HT1080 (cell line): ENCODE results near the gene CCT6B. TPM values are rescaled to one million over a fixed set of nuclear protein-coding genes. Genes with fewer than 3 reads are reported as not detected.

Experiments
- DNase-seq: peaks from one replicate; pipeline ENCODE4 v3.0.0-alpha.2; 2015; ENCODE audit warnings: low read depth
- total RNA-seq: library from RNA; depleted of rRNA; stranded (reverse); fragments of >200 nt; shearing (Covaris generic); gene quantifications from 2 replicates; pipeline ENCODE4 v1.2.3, GENCODE V29; 2014; rRNA removed

CCT6B gene
- total RNA-seq, 1 experiment from 2014 or later, result 0.74 TPM

DNA sequence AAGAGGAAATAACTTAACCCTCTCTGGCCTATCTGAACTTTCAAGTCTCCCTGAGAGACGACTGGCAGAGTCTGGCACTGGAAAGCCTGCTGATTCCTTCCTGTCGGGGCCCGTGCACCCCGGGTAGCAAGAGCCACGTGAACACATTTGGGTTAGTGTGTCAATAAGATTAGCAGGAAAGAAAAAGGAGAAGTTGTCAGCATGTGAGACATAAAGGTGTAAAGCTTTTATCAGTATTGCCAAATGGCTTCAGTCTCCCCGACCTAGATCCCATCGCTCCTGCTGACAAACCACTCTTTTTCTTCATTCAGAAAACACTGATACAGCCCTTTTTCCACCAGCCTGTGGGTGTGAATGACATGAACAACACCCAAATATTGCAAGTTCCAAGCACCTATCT is 74.4 kb downstream of the CCT6B start:
- DNase-seq, result no peak

GRCh38 chr17:34885076-34885475 is 76.2 kb downstream of the CCT6B start:
- no peak for DNase-seq

GRCh38 chr17:34884597-34884996 is 76.7 kb downstream of the CCT6B start:
- no peak for DNase-seq

GRCh38 chr17:34883106-34884000 is 77.9 kb downstream of the CCT6B start:
- no peak for DNase-seq

GRCh38 chr17:34879146-34879545 is 82.1 kb downstream of the CCT6B start:
- no peak for DNase-seq

Other genes with a start within 250 kb of the CCT6B start
- 11.6 and 12.1 TPM in 2 replicates for gene ZNF830, start 80 bp upstream of the CCT6B start, total RNA-seq
- gene LIG3, start 19.1 kb upstream of the CCT6B start, total RNA-seq, result 39.1 and 39.5 TPM in 2 replicates
- gene RFFL, start 102.2 kb upstream of the CCT6B start, total RNA-seq, result 20.7 and 23.7 TPM in 2 replicates
- 8.6 and 10.1 TPM in 2 replicates for gene RAD51D, start 158.4 kb upstream of the CCT6B start, total RNA-seq
- gene FNDC8, start 160.2 kb upstream of the CCT6B start, total RNA-seq, result not detected in 2 replicates
- 42.9 and 47.2 TPM in 2 replicates for gene NLE1, start 180.8 kb upstream of the CCT6B start, total RNA-seq
- gene UNC45B, start 186.4 kb upstream of the CCT6B start, total RNA-seq, result not detected in 2 replicates
- not detected in 2 replicates for gene SLC35G3, start 232.9 kb upstream of the CCT6B start, total RNA-seq